A673 (cell line): ENCODE data around the gene SLPI. TPM values are rescaled to one million over a fixed set of nuclear protein-coding genes. Genes with fewer than 3 reads are reported as not detected.

Experiments
- BruUV-seq: library from RNA; stranded (reverse); fragments of 400-500 nt; replicated peaks from 2 replicates; lab custom pipeline; 2021; lab: Mats Ljungman, UMichigan
- CTCF ChIA-PET: fragments of 300-600 bp; sonication (Branson Sonifier 250); formaldehyde crosslinking; loops from one replicate; lab custom pipeline; 2022; ENCODE audit warnings: antibody characterized with exemption; lab: Charles Lee
- POLR2A ChIA-PET: fragments of 300-600 bp; sonication (Branson Sonifier 250); formaldehyde crosslinking; loops from one replicate; lab custom pipeline; 2022; ENCODE audit warnings: antibody characterized with exemption; ENCODE audit not compliant: low non-redundant PET; lab: Charles Lee
- DNase-seq: peaks from one replicate; pipeline ENCODE4 v3.0.0-alpha.2; 2015; ENCODE audit warnings: low spot score
- H3K27ac ChIP-seq: fragments of 200-600 bp; sonication (generic); 2 replicates; pipeline ENCODE4 v1.5.1; 2016; ENCODE audit warnings: mixed run types, low read depth, mild to moderate bottlenecking, mixed read lengths, antibody characterized with exemption, low read length; ENCODE audit not compliant: poor library complexity, severe bottlenecking
- H3K27me3 ChIP-seq: fragments of 200-600 bp; sonication (generic); replicated peaks from 2 replicates; pipeline ENCODE4 v1.6.1; 2017; ENCODE audit warnings: mixed run types, low read depth, mild to moderate bottlenecking, mixed read lengths, antibody characterized with exemption, low read length; ENCODE audit not compliant: insufficient read depth, poor library complexity
- H3K36me3 ChIP-seq: fragments of 200-600 bp; sonication (generic); 2 replicates; pipeline ENCODE4 v1.6.1; 2016; ENCODE audit warnings: mixed run types, mild to moderate bottlenecking, mixed read lengths, antibody characterized with exemption, low read length; ENCODE audit not compliant: insufficient read depth, poor library complexity, severe bottlenecking
- H3K4me1 ChIP-seq: fragments of 200-600 bp; sonication (generic); 2 replicates; pipeline ENCODE4 v1.6.1; 2017; ENCODE audit warnings: mixed run types, mild to moderate bottlenecking, mixed read lengths, antibody characterized with exemption, low read length; ENCODE audit not compliant: insufficient read depth, poor library complexity, severe bottlenecking
- H3K4me3 ChIP-seq: fragments of 200-600 bp; sonication (generic); 2 replicates; pipeline ENCODE4 v1.5.1; 2016; ENCODE audit warnings: low read depth, mixed run types, mild to moderate bottlenecking, mixed read lengths, low read length; ENCODE audit not compliant: poor library complexity, severe bottlenecking
- H3K9me3 ChIP-seq: fragments of 200-600 bp; sonication (generic); 2 replicates; pipeline ENCODE4 v1.6.1; 2016; ENCODE audit warnings: mixed run types, low read depth, mild to moderate bottlenecking, mixed read lengths, antibody characterized with exemption, low read length; ENCODE audit not compliant: poor library complexity, severe bottlenecking
- CTCF ChIP-seq: fragments of 300-800, 200-600 bp; sonication (generic); conservative IDR thresholded peaks from 2 replicates; pipeline ENCODE4 v1.5.1; 2017; ENCODE audit warnings: low read depth, mild to moderate bottlenecking, antibody characterized with exemption, low read length, moderate library complexity, mixed read lengths
- EZH2 ChIP-seq: fragments of 200-600 bp; sonication (generic); IDR thresholded peaks from 2 replicates; pipeline ENCODE4 v1.6.1; 2017; ENCODE audit warnings: borderline replicate concordance, low read depth, mild to moderate bottlenecking, mixed read lengths, antibody characterized with exemption, low read length; ENCODE audit not compliant: poor library complexity, severe bottlenecking
- intact Hi-C: fragments of 100-400 bp; cut with micrococcal nuclease; formaldehyde crosslinking; loops from one replicate; pipeline ENCODE4 v1.10.0; 2022; ENCODE audit not compliant: unreplicated experiment
- total RNA-seq: library from RNA; stranded (reverse); gene quantifications from 2 replicates; pipeline ENCODE4 v1.2.3, GENCODE V29; 2021

The SLPI gene
- total RNA-seq, 1 experiment from 2014 or later: not detected

- ChIA-PET POLR2A (no interaction called here), CTCF (no interaction called here)
- Histone ChIP-seq H3K27ac (no peak overlapping the region), H3K9me3 (no peaks in the 10 kb centered on the region), H3K27me3 (peaks cover 30% of the 10 kb centered on the region), H3K36me3 (no peaks in the 10 kb centered on the region), H3K4me3 (no peak overlapping the region), H3K4me1 (no peaks in the 10 kb centered on the region)
- TF ChIP-seq CTCF (no peak), EZH2 (no peak)
- intact Hi-C loops: no loop called here
- no TSS peak for BruUV-seq
- DNase-seq: no peak
Measured at GRCh38 chr20:45257161-45257560, 2.8 kb upstream of the SLPI start.

GRCh38 chr20:45253261-45253660 is 1.1 kb downstream of the SLPI start:
- no peaks in the 10 kb centered on the region for H3K9me3 ChIP-seq
- intact Hi-C loops: no loop called here
- no peak overlapping the region for H3K4me3 ChIP-seq
- peaks cover 26% of the 10 kb centered on the region for H3K27me3 ChIP-seq
- no peaks in the 10 kb centered on the region for H3K36me3 ChIP-seq
- ChIA-PET CTCF (no interaction called here), POLR2A (no interaction called here)
- no TSS peak for BruUV-seq
- TF ChIP-seq EZH2 (no peak), CTCF (no peak)
- no peak for DNase-seq
- no peaks in the 10 kb centered on the region for H3K4me1 ChIP-seq
- no peak overlapping the region for H3K27ac ChIP-seq

GRCh38 chr20:45251884-45252560 is 2.3 kb downstream of the SLPI start:
- H3K9me3 ChIP-seq: no peaks in the 10 kb centered on the region
- TF ChIP-seq EZH2: no peak
- TF ChIP-seq CTCF: no peak
- H3K4me1 ChIP-seq: no peaks in the 10 kb centered on the region
- H3K27me3 ChIP-seq: peaks cover 39% of the 10 kb centered on the region
- no peak overlapping the region for H3K27ac ChIP-seq
- intact Hi-C loops: no loop called here
- CTCF ChIA-PET: no interaction called here
- H3K36me3 ChIP-seq: no peaks in the 10 kb centered on the region
- POLR2A ChIA-PET: no interaction called here
- no peak overlapping the region for H3K4me3 ChIP-seq
- no peak for DNase-seq
- BruUV-seq: no TSS peak
